T1000 (cell line): Measurements from ENCODE around the gene SEPTIN10.
"Not testable (repeated sequence)": the region's sequence is repeated elsewhere in the genome, so short reads cannot be mapped to it uniquely, and the experiment has no call there.

Experiments used
- DNase-seq: peaks from one replicate; lab custom pipeline; 2025; ENCODE audit warnings: mixed read lengths; lab: John Stamatoyannopoulos, UW

SEPTIN10 gene

DNA sequence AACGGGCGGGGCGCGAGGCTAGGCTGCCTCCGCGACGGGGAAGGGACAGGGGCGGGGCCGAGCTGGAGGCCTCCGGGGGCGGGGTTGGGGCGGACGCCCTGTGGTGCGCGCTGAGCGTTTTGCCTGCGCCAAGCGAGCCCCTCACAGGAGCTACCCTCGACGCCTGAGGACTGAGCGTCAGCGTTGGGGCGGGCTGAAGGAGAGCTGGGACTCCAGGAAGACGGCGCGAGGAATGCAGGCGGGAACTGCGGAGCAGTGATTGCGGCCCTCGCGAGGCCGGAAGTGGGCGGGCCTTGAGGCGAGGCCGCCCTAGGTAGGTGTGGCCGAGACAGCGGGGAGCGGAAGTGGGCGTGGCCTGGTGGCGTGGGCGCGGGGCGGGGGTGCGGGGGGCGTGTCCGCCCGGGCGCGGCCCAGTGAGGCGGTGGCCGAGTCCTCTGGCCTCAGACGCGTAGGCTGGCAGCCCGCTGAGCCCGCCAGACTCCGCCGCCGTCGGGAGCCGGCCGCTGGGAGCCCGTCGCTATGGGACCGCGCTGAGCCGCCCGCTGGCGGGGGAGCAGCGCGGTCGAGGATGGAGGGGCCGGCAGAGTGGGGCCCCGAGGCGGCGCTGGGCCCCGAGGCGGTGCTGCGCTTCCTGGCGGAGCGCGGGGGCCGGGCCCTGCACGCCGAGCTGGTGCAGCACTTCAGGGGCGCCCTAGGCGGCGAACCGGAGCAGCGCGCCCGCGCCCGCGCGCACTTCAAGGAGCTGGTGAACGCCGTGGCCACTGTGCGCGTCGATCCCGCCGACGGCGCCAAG, at the start of gene SEPTIN10, which contains the start of gene SOWAHC:
SEPTIN10 (minus strand) TSS at position 45 of the 793 bp plus-strand sequence. CDS start 139 bp downstream, outside the sequence.
SOWAHC (plus strand) TSS at position 443 of the 793 bp plus-strand sequence; CDS start at position 569, 126 bp downstream.
- peak; percentile 96 for DNase-seq

DNA sequence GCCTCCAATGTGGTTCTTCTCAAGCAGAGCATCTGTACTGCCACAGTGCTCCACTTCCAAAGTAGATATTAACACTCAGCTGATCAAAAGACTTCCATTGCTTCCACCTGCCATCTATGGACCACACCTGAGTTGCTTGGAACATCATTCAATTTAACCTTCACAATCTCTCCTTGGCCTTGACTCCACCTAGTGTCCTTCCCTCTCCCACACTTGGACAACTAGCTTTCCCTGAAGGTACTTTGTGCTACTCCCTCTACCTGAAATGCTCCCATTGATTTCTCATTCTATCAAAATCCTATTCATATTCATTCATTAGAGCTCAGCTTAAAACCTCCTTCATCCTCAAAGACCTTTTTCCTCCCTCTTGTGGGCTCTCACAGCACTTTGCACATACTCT, 49.1 kb upstream of the SEPTIN10 start:
- no peak for DNase-seq

DNA sequence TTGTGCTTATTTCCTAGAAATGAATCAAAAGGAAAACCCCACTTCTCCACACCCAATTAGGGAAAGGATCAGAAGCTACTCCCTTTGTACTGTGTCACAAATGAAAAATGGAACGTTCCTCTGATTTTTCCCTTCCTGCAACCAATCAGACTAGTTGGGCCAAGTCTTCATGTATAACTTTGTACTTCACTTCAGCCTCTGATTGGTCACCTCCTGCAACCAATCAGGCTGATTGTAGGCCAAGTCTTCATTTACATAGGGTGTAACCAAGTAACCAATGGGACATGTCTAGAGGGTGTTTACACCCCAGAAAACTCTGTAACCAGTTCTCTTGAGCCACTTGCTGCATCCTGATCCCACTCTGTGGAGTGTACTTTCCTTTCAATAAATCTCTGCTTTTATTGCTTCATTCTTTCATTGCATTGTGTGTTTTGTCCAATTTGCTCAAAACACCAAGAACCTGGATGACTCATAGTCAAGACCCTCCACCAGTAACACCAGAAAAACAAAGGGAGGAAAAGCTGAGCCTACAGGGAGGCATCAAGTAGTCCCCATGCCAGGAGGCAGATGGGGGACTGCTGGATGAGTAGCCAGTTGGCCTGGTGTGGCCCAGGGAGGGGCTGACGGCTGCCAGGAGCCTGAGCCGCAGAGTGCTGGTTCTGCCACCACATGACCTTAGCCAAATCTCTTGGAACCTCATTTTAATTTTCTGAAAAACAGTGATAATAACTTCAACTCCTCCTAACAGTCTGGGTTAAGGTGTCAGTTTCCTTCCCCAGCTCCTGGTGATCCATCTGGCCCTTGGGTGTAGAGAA, 46.5 kb upstream of the SEPTIN10 start:
- no peak for DNase-seq

DNA sequence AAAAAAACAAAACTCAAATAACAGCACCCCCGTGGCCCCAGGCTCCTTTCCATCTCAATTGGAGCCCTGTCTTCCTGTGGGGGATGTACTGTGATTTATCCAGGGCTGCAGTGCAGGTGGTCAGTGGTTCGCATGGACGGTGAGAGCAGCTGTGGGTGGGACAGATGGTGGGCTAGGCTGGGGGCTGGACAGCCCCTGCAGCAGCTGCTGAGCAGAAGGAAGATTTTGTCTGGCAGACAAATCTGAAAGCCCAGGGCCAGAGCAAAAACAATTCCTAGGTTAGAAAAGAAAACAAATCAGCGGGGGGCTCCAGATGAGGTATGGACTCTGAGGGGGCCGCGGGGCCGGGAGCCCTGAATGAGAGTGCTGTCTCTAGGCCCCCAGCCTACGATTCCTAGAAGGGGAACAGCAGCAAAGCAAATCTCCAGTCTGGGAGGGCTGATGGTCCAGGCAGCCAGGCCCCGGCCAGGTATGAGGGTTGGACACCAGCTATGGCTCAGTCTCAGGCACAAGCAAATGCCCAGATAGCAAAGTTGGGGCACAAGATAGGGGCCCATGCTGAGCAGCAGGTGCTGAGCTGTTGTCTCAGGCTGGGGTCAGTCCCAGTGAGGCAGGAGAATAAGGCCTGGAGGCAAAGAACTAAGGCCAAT, 45.8 kb upstream of the SEPTIN10 start:
- DNase-seq = no peak

DNA sequence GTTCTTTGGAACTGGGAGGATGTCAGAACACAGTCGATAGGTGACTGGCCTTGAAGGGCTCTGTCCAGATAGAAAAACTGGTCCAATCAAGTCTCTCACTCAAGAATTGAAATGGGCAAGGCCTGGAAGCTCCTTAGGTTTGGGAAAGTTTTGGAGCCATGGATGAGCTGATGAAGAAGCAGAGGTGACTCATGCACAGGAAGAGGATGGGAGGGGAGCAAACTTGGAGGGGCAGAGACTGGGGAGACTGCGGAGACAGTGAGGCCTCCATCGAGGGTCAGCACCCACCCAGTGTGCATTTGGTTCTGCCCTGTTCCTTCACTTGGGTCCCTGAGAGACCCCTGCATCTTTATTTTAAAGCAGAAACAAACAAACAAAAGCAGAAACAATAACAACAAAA, 41.5 kb upstream of the SEPTIN10 start:
- DNase-seq = no peak

DNA sequence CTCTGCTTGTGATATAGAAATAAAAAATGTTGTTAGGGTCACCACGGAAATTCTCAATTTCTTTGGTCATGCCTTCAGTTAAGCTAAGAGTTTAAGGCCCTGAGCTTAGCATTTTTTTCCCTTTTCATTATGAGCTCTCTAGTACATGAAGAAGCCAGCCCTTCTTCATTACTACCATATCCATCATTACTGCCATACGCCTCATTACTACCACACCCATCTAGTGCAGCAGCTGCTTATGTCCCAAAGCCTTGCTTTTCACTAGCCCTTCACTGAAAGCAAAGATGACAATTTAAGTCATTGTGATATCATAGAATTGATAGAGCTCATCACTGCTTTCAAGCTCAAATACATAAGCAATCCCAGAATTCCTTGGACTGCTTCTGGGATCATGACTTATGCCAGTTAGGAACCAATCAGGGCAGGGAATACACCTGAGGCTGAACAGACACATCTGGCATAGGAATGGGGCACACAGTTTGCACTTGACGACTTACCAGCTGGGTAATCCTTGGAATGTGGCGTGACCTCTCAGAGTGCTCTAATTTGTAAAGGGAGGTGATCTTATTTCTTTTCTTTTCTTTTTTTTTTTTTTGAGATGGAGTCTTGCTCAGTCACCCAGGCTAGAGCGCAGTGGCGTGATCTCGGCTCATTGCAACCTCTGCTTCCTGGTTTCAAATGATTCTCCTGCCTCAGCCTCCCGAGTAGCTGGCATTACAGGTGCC, 40.7 kb upstream of the SEPTIN10 start:
- no peak for DNase-seq

DNA sequence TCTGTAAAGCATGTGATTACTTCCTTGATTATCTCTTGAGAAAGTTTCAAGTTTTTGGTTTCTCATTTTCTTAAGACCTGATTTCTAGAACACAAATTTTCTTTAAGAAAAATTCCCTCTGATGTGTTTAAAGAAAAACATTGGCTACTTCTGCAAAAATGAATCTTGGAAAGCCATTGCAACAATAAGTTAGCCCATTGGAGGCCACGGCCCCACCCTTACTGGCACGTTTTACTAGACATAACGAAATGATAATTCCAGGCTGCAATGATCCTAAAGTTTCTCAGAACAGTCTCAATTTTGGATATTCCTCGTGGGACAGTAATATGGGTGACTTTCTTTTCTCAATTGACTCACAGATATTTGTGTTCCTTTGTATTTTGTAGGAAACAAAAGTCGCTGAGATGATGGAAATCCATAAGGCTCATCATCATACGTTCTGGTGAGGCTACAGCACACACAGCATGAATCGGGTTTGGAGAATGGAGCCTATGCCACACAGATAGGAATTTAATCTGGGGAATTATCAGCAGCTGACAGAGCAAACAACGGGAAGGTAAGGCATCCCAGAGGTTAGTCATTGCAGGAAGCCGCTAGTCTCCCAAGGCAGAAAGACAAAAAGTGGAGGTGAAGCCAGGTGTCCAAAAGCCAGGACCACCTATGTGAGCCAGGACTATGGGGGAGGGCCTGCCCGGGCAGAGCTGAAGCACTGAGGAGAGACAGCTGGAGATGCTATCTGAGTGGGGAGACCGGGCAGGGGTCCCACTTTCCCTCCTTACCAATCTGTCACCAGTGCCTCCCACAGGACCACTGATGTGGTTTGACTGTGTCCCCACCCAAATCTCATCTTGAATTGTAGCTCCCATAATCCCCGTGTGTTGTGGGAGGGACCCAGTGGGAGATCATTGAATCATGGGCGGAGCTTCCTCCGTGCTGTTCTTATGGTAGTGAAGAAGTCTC, 36.2 kb upstream of the SEPTIN10 start:
- no peak for DNase-seq

DNA sequence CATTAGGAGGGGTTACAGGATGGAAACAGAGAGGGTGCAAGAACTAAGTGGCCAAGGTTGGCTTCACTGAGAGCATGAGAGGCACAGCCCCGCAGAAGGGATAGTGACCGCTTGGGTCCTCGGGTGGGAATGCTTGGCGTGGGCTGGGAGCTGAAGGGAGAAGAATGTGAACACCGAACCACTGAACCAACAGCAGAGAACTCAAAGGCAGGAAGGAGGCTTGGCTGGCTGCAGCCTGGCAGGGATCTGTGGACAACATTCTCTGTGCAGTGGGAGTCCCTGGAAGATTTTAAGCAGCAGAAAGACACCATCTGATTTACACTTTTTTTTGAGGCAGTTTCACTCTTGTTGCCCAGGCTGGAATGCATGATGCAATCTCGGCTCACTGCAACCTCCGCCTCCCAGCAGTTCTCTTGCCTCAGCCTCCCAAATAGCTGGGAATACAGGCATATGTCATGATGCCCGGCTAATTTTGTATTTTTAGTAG, 34.3 kb upstream of the SEPTIN10 start:
- no peak for DNase-seq

DNA sequence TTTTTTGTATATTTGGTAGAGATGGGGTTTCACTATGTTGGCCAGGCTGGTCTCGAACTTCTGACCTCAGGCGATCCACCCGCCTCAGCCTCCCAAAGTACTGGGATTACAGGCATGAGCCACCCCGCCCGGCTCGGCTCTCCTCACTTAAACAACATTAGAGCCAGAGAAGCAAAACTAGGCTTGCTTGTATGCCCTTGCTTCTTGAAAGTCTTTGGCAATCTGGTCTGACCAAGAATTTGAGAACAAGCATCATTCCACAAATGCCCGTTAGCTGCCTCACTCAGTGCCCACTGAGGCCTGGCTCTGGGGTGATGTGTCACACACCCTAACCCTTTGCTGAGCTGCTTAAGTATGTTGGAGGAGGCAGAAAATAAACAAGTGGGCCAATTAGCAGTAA, 33.9 kb upstream of the SEPTIN10 start:
- DNase-seq = no peak

DNA sequence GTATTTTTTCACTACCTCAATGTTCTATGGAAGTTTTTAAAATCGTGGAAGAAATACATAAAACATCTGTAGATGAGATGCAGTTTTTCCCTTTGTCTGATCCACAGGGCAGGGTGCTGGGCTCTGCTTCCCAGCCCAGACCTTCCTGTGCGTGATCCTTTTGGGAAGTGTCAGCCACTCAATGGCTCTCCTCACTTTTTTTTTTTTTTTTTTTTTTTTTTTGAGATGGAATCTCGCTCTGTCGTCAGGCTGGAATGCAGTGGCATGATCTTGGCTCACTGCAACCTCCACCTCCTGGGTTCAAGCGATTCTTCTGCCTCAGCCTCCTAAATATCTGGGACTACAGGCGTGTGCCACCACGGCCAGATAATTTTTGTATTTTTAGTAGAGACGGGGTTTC, 33.2 kb upstream of the SEPTIN10 start:
- DNase-seq = no peak

DNA sequence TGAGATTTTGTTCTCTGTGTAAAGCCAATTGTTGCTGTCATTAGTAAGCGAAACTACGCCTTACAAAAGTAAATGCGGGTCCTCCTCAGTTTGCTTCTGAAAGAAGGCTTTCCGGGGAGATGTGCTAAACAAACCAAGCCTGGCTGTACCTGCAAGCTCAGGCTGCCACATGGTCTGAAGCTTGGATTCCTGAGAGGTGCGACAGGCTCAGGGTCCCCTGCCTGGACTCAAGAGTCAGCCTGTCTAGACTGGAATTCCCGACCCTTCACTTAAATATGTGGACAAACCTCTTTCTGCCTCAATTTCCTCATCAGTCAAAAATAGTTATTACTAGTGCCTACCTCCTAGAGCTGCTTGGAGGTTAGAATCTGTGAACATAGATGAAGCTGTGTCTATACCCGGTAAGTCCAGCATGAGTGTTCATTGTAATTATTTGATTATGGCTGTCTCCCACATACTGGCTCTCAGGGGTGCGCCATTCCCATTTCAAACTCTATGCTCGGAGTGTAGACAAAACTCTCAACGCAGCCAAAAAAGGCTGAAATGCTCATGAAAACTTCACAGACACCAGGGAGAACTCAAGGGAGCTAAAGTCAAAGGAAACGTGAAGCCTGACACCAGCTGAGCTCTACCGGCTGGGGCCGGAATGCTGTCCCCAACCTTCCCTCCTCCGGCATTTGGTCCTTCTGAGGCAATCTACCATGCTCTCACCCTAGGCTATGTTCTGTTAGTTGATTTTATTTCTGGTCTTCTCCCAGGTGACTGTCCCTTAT, 31.8 kb upstream of the SEPTIN10 start:
- no peak for DNase-seq

DNA sequence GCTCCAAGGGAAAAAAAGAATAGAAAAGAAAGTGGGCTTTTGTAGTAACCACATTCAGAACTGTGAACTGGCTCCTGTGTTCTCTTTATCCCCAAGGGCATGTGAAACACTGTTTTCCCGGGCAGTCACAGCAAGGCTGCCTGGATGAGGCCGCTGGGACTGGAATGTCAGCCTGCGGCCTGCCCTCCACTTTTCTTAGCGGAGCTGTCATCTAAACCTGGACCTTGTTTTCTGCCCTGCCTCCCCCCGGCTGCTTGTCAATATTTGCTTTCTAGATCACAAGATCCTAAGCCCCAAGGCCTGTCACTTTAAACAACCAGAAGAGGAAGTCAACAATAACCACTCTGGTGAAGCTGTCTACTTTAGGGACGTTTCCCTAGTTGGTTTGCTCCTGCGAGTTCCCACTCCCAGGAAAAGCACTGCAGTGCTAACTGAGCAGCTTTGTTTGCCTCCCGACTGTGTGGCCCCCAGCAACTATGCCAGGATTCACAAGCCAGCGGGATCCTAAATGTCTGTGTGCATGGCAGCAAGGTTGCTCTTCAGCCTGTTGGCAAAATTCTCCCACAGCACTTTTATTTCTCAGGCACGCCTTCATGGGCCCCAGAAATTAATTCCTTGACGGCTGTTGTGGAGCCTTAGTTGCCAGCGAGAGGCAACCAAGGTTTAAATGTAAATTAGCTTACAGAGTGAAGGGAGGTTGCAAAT, 31.0 kb upstream of the SEPTIN10 start:
- DNase-seq = no peak

DNA sequence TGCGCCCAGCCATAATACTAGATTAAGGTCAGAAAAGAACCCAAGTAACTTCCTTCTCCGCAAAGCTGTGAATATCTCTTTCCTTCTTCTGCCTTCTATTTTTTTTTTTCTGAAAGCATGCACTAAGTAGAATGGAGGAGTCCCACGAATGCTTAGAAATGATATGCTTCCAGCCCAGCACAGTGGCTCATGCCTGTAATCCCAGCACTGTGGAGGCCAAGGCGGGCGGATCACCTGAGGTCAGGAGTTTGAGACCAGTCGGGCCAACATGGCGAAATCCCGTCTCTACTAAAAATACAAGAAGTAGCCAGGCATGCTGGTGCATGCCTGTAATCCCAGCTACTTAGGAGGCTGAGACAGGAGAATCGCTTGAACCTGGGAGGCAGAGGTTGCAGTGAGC, 26.2 kb upstream of the SEPTIN10 start:
- not testable (repeated sequence) for DNase-seq

DNA sequence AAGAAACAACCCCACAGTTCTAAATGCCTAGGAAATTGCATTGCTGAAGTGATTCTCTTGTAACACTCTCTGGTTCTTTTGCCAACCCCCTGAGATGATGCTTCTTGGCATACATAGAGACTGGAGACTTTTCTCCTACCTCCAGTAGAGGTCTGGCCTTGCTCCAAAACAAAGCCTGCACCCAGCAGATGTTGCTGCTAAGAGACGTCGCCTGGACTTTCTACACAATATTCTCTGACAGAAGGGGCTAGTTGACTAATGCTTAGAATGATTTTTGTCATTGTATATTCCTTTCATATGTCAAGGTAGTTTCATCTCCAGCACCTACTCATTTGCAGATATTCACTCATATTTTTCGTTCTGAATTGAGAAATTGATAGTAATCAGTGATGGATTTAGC, 25.0 kb upstream of the SEPTIN10 start:
- no peak for DNase-seq

DNA sequence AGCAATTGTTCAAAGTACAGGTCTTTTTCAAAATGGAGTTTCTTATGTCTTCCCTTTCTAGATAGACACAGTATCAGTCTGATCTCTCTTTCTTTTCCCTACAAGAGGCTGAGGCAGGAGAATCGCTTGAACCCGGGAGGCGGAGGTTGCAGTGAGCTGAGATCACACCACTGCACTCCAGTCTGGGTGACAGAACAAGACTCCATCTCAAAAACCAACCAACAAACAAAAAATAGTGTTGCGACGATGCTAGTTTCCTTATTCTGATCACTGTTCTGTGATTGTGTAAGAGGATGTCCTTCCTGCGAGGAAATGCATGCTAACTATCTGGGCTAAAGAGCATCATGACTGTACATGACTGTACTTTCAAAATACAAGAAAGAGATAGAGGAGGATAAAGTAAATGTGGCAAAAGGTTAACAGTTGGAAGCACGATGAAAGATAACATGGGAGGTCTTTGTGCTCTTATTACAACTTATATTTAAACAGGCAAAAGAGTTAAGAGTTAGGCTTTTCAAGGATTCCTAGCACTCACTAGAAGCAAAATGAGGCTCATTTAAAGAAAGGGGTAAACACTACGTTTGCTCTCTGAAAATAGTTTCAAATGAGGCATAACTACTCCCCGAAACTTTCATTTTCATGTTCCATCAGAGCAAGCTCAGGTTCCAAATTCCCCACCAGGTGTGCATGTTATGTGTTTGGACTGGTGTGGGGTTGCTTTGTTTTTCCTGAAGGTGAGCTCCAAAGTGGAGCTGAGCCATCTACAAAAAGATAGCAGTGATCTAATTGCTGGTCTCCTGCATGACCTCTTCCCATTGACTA, 24.2 kb upstream of the SEPTIN10 start:
- no peak for DNase-seq

DNA sequence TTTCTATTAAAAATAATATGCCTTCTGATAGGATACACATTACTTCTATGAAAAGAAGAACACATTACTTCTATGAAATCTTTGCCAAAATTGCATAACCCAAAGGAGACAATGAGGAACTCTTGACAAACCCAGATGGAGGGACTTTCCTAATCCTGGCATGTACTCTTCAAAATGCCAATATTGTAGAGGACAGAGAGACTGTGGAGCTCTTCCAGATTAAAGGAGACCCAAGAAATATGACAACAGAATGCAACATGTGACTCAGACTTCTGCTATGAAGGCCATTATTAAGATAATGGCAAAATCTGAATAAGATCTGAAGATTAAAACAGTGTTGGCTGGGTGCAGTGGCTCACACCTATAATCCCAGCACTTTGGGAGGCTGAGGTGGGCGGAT, 22.6 kb upstream of the SEPTIN10 start:
- no peak for DNase-seq

DNA sequence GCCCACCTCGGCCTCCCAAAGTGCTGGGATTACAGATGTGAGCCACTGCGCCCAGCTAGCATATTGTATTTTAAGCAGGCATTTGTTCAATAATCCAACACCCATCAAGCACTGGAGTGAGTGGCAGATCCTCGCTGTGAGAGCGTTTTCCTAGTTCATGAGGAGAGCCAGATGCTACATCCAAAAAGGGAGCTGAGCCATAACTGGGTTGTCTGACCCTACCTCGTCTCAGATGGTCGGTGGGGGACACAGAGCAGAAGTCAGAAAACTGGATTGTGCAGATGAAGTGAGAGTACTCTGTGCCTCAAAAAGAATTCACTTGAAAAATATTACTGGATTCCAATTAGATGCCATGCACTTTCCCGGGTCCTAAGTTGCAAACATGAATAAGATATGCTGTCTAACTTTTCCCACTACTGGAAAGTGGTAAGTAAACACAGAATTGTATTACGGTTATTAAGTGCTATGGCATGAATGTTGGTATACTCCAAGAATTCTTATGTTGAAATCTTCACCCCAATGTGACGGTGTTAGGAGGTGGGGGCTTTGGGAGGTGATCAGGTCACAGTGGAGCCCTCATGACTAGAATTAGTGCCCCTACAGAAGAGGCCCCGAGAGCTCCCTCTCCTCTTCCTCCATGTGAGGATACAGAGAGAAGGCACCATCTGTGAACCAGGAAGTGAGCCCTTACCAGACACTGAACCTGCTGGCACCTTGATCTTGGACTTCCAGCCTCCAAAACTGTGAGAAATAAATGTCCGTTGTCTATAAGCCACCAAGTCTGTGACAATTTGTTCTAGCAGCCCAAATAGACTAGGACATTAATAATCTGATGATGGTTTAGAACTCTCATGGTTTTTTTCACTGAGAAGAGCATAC, 21.9 kb upstream of the SEPTIN10 start:
- DNase-seq = no peak
